Measurements from ENCODE around the gene SYCN.

Gene SYCN

DNA sequence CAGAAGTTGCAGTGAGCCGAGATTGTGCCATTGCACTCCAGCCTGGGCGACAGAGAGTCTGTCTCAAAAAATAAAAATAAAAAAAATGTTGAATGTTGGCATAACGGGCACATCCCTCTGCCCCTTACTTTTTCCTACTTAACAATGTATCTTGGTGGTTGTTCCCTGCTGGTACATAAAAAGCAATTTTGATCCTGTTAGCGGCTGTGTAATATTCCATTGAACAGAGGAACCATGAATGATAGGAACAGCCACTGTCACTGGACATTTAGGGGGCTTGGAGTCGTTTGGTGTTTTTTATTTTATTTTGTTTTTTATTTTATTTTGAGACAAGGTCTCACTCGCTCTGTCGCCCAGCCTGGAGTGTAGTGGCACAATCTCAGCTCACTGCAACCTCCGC is 17.7 kb downstream of the SYCN start:
- peaks cover 7% of the 10 kb centered on the region for H3K27me3 ChIP-seq (ENCODE audit: control insufficient read depth, insufficient read depth, low read length)
- no peaks in the 10 kb centered on the region for H3K36me3 ChIP-seq (ENCODE audit: control insufficient read depth, insufficient read depth, low read length)
- H3K4me1 ChIP-seq (ENCODE audit: control insufficient read depth, insufficient read depth, low read length) = no peaks in the 10 kb centered on the region
- no peak overlapping the region for H3K9ac ChIP-seq (ENCODE audit: low read length)
- H3K9me3 ChIP-seq (ENCODE audit: control insufficient read depth, low read length) = no peaks in the 10 kb centered on the region
- no peak overlapping the region for H3K4me3 ChIP-seq (ENCODE audit: low read length)

DNA sequence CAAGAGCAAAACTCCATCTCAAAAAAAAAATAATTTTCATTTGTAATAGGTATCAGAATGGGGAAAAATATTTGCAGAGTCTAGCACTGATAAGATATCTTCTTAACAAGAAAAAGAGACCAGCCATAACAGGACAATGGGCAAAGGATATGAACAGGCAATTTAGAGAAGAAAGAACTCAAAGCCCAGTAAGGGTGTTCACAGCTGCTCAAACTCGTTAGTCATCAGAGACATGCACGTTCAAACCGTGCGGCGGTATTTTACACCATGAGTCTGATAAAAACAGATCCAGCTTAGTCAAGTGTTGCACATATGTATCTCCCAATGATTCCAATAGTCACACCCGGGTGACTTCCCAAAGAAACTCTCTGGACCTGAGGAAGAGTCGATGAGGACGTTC is 21.0 kb downstream of the SYCN start:
- Histone ChIP-seq H3K4me1 (ENCODE audit: control insufficient read depth, insufficient read depth, low read length) (no peaks in the 10 kb centered on the region), H3K27me3 (ENCODE audit: control insufficient read depth, insufficient read depth, low read length) (peaks cover 7% of the 10 kb centered on the region), H3K9ac (ENCODE audit: low read length) (no peak overlapping the region), H3K36me3 (ENCODE audit: control insufficient read depth, insufficient read depth, low read length) (no peaks in the 10 kb centered on the region), H3K9me3 (ENCODE audit: control insufficient read depth, low read length) (no peaks in the 10 kb centered on the region), H3K4me3 (ENCODE audit: low read length) (no peak overlapping the region)

DNA sequence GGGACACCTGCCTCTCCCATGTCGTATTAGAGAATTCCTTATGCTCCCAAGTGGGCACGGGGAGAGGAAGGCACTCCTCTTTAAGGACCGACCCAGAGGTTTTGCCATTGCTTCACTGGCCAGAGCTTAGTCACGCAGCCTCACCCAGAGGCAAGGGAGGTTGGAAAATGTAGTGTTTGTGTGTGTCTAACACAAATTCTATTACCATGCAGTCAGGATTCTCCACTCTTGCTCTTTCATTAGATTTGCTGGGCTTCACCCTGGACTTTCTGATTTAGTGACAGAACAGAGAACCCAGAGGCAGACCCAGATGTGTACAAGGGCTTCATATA is 21.9 kb downstream of the SYCN start:
- H3K36me3 ChIP-seq (ENCODE audit: control insufficient read depth, insufficient read depth, low read length) = no peaks in the 10 kb centered on the region
- H3K9ac ChIP-seq (ENCODE audit: low read length) = no peak overlapping the region
- H3K9me3 ChIP-seq (ENCODE audit: control insufficient read depth, low read length) = no peaks in the 10 kb centered on the region
- H3K4me1 ChIP-seq (ENCODE audit: control insufficient read depth, insufficient read depth, low read length) = no peaks in the 10 kb centered on the region
- no peaks in the 10 kb centered on the region for H3K27me3 ChIP-seq (ENCODE audit: control insufficient read depth, insufficient read depth, low read length)
- no peak overlapping the region for H3K4me3 ChIP-seq (ENCODE audit: low read length)

DNA sequence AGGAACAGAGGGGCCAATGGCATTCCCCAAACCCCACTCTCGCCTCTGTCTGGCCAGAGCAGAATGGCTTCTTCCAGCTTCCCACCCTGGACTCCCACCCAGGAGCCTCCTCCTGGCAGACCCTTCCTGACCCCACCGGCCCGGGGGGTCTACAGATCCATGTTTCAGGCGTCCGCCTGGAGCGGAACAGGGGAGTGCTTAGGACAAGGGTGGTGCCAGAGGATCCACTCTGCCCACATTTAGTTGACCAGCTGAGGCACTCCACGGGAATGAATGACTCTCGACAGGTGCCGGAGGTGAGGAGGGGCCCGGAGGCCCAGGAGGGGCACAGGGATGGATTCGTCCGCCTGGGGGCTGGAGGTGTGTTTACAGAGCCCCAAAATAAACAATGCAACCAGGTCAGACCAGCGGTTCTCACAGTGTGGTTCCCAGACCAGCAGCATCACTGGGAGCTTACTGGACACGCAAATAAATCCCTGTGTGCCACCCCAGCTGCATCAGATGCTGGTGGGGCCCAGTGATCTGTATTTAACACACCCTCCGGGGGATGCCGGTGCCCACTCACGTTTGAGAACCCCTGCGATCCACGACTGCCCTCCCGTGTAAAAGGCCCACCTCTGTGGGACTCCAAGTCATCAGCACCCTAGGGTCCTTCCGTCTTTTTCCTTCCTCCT is 22.4 kb downstream of the SYCN start:
- Histone ChIP-seq H3K4me3 (ENCODE audit: low read length) (no peak overlapping the region), H3K9me3 (ENCODE audit: control insufficient read depth, low read length) (no peaks in the 10 kb centered on the region), H3K4me1 (ENCODE audit: control insufficient read depth, insufficient read depth, low read length) (no peaks in the 10 kb centered on the region), H3K36me3 (ENCODE audit: control insufficient read depth, insufficient read depth, low read length) (no peaks in the 10 kb centered on the region), H3K9ac (ENCODE audit: low read length) (no peak overlapping the region), H3K27me3 (ENCODE audit: control insufficient read depth, insufficient read depth, low read length) (no peaks in the 10 kb centered on the region)

DNA sequence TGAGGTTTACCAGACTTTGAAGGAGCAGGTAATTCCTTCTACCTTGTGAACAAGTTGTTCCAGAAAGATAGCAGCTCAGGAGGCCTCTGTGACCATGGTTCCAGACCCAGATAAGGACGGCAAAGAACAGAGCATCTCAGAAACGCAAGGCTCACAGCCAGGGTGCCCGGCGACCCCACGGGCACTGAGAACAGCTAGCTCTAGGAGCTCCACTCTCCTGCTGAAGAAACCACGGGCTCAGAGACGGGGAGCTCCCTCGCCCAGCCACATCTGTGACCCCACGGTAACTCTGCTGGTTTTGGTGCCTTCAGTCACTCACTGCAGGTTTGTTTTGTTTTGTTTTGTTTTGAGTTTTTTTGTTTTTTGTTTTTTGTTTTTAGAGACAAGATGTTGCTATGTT is 23.3 kb downstream of the SYCN start:
- H3K4me1 ChIP-seq (ENCODE audit: control insufficient read depth, insufficient read depth, low read length) = no peaks in the 10 kb centered on the region
- no peaks in the 10 kb centered on the region for H3K27me3 ChIP-seq (ENCODE audit: control insufficient read depth, insufficient read depth, low read length)
- no peak overlapping the region for H3K4me3 ChIP-seq (ENCODE audit: low read length)
- no peaks in the 10 kb centered on the region for H3K36me3 ChIP-seq (ENCODE audit: control insufficient read depth, insufficient read depth, low read length)
- no peaks in the 10 kb centered on the region for H3K9me3 ChIP-seq (ENCODE audit: control insufficient read depth, low read length)
- H3K9ac ChIP-seq (ENCODE audit: low read length) = no peak overlapping the region

DNA sequence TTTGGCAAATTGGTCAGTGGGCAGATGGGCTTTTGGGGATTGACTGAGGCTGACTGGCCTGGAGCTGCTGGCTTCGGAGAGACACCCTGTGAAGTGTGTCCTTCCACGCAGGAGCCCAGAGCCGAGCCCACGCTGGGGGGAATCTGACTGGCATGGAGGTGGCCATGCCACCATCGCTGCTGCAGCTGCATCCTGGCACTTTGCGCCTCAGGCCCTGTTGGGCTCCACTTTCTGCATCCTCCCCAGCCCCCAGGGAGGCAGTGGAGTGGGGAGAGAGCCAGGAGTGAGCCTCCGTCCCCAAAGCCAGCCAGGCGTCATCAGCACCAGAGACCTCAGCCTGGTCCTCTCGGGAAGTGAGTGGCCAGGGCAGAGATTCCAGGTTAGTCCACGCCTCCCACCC is 24.3 kb downstream of the SYCN start:
- Histone ChIP-seq H3K9ac (ENCODE audit: low read length) (no peak overlapping the region), H3K4me1 (ENCODE audit: control insufficient read depth, insufficient read depth, low read length) (no peaks in the 10 kb centered on the region), H3K36me3 (ENCODE audit: control insufficient read depth, insufficient read depth, low read length) (no peaks in the 10 kb centered on the region), H3K9me3 (ENCODE audit: control insufficient read depth, low read length) (no peaks in the 10 kb centered on the region), H3K27me3 (ENCODE audit: control insufficient read depth, insufficient read depth, low read length) (no peaks in the 10 kb centered on the region), H3K4me3 (ENCODE audit: low read length) (no peak overlapping the region)

DNA sequence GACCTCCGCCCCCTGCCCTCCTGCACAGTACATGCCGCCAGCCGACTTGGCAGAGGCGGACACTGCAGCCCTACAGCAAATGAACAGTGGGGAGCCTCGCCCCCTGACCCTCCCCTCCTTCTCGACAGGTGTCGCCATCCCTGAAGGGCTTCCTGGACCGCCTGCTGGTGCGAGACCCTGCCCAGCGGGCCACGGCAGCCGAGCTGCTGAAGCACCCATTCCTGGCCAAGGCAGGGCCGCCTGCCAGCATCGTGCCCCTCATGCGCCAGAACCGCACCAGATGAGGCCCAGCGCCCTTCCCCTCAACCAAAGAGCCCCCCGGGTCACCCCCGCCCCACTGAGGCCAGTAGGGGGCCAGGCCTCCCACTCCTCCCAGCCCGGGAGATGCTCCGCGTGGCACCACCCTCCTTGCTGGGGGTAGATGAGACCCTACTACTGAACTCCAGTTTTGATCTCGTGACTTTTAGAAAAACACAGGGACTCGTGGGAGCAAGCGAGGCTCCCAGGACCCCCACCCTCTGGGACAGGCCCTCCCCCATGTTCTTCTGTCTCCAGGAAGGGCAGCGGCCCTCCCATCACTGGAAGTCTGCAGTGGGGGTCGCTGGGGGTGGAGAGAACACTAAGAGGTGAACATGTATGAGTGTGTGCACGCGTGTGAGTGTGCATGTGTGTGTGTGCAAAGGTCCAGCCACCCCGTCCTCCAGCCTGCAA is 25.6 kb downstream of the SYCN start:
- no peak overlapping the region for H3K4me3 ChIP-seq (ENCODE audit: low read length)
- no peaks in the 10 kb centered on the region for H3K4me1 ChIP-seq (ENCODE audit: control insufficient read depth, insufficient read depth, low read length)
- H3K9me3 ChIP-seq (ENCODE audit: control insufficient read depth, low read length) = no peaks in the 10 kb centered on the region
- H3K36me3 ChIP-seq (ENCODE audit: control insufficient read depth, insufficient read depth, low read length) = no peaks in the 10 kb centered on the region
- H3K9ac ChIP-seq (ENCODE audit: low read length) = no peak overlapping the region
- no peaks in the 10 kb centered on the region for H3K27me3 ChIP-seq (ENCODE audit: control insufficient read depth, insufficient read depth, low read length)

DNA sequence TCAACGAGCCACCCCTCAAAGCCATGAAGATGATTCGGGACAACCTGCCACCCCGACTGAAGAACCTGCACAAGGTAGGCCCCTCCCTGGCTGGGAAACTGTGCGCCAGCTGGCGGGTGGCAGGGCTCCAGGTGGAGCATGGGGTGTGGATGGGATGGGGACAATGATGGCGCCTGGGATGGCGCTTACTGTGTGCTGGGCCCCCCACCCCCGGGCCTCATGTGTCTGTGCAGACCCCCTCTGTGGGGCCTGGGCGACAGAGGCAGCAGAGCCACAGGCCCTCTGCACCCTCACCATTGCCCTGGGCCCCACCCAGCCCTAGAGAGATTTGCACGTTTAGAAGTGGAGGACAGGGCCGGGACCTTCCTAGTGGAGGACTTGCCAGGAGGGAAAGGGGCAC is 26.3 kb downstream of the SYCN start:
- H3K4me1 ChIP-seq (ENCODE audit: control insufficient read depth, insufficient read depth, low read length) = no peaks in the 10 kb centered on the region
- no peaks in the 10 kb centered on the region for H3K36me3 ChIP-seq (ENCODE audit: control insufficient read depth, insufficient read depth, low read length)
- no peak overlapping the region for H3K4me3 ChIP-seq (ENCODE audit: low read length)
- H3K9me3 ChIP-seq (ENCODE audit: control insufficient read depth, low read length) = no peaks in the 10 kb centered on the region
- H3K27me3 ChIP-seq (ENCODE audit: control insufficient read depth, insufficient read depth, low read length) = no peaks in the 10 kb centered on the region
- no peak overlapping the region for H3K9ac ChIP-seq (ENCODE audit: low read length)

DNA sequence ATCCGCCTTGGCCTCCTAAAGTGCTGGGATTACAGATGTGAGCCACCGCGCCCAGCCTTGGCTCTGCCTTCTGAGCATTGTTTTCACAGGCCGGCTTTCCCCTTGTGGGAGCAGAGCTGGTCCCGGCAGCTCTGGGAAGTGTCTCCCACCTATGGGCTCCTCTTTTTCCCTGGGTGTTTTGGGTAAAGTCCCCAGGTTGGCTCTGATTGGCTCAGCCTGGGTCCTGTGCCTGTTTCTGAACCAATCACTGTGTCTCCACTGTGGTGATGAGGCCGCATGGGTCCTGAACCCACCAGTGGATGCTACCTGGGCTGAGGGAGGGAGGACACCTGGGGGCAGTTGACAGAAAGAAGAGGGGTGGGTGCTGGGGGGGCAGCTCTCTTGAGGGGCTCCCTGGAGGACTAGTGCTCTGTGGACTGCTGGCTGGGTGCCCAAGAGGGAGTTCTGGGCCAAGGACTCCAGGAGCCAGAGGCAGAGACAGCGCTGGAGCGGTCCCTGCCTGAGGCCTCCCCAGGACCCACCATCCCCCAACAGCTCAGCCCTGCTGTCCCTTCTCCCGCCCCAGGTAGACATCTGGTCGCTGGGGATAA is 26.9 kb downstream of the SYCN start:
- H3K36me3 ChIP-seq (ENCODE audit: control insufficient read depth, insufficient read depth, low read length) = no peaks in the 10 kb centered on the region

DNA sequence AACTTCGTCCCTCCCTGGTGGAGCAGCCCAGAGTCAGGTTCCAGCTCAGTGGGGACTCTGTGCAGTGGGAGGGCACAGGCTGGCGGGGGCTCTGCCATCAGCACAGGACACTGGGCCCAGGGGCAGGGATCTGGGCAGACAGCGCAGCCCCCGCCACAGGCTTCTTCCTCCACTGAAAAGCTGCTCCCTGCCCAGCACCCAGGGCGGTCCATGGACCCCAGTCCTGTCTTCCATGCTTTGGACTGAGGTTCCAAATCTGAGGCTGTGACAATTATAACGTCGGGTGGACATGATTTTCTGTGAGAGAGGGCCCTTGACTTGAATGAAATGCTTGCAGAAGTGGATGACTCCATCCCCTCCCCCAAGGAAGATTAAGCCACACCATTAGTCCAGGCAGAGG is 28.5 kb downstream of the SYCN start:
- no peak overlapping the region for H3K9ac ChIP-seq (ENCODE audit: low read length)
- no peak overlapping the region for H3K4me3 ChIP-seq (ENCODE audit: low read length)
- no peaks in the 10 kb centered on the region for H3K36me3 ChIP-seq (ENCODE audit: control insufficient read depth, insufficient read depth, low read length)
- no peaks in the 10 kb centered on the region for H3K9me3 ChIP-seq (ENCODE audit: control insufficient read depth, low read length)
- peaks cover 1% of the 10 kb centered on the region for H3K4me1 ChIP-seq (ENCODE audit: control insufficient read depth, insufficient read depth, low read length)
- no peaks in the 10 kb centered on the region for H3K27me3 ChIP-seq (ENCODE audit: control insufficient read depth, insufficient read depth, low read length)

More for the DNA sequence above, 26.9 kb downstream of the SYCN start:
- no peaks in the 10 kb centered on the region for H3K4me1 ChIP-seq (ENCODE audit: control insufficient read depth, insufficient read depth, low read length)
- no peak overlapping the region for H3K4me3 ChIP-seq (ENCODE audit: low read length)
- H3K9ac ChIP-seq (ENCODE audit: low read length) = no peak overlapping the region
- H3K27me3 ChIP-seq (ENCODE audit: control insufficient read depth, insufficient read depth, low read length) = no peaks in the 10 kb centered on the region
- no peaks in the 10 kb centered on the region for H3K9me3 ChIP-seq (ENCODE audit: control insufficient read depth, low read length)

DNA sequence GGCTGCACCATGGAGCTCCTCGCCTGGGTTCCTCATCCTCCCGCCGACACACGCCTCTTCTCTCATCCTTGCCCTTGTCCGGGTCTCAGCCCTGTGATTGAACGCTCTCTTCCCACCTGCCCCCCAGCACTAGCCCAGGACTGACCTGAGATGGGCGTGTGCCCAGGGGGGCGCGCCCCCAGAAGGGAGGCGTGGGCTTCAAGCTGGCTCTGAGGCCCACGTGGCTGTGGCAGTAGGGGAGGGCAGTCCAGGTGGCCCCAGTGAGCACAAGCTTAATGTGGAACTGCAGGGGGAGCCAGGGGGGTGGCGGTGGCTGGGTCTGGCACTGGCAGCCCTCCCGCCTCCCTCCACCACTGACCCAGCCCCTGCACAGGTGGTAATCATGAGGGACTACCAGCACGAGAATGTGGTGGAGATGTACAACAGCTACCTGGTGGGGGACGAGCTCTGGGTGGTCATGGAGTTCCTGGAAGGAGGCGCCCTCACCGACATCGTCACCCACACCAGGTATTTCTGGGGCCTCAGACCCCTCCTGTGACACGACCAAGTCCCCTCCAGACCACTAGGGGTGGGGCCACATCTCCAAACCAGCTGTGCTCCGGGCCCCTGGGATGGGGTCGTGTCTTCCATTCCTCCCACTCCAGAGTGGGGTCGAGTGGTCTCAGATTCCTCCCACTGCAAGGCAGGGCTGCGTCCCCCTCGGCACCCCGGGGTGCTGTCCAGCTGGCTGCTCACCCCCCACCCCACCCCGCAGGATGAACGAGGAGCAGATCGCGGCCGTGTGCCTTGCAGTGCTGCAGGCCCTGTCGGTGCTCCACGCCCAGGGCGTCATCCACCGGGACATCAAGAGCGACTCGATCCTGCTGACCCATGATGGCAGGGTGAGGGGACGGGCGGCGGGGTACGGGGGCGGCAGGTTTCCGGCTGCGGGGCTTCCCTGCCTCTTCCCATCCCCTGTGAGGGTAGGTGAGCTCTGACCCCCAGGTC is 29.2 kb downstream of the SYCN start:
- no peaks in the 10 kb centered on the region for H3K27me3 ChIP-seq (ENCODE audit: control insufficient read depth, insufficient read depth, low read length)
- H3K9me3 ChIP-seq (ENCODE audit: control insufficient read depth, low read length) = no peaks in the 10 kb centered on the region
- no peaks in the 10 kb centered on the region for H3K36me3 ChIP-seq (ENCODE audit: control insufficient read depth, insufficient read depth, low read length)

DNA sequence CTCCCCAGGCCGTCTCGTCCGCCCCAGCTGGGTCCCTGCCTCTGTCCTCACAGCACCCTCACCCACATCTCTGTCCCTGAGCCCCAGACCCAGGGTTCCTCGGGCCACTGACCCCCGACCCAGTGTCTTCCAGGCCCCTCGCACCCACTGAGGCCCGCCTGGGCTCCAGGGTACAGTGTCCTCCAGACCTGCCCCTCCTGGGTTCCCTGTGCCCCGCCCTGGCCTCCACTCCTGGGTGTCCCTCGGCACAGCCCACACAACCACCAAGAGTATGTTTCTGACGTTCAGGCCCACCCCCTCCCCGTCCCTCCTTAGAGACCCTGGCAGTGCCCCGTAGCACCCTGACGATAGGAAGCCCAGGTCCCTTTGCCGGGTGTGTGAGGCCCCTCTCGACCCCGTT is 29.9 kb downstream of the SYCN start:
- Histone ChIP-seq H3K36me3 (ENCODE audit: control insufficient read depth, insufficient read depth, low read length) (no peaks in the 10 kb centered on the region), H3K4me3 (ENCODE audit: low read length) (no peak overlapping the region), H3K9me3 (ENCODE audit: control insufficient read depth, low read length) (no peaks in the 10 kb centered on the region), H3K4me1 (ENCODE audit: control insufficient read depth, insufficient read depth, low read length) (peaks cover 8% of the 10 kb centered on the region), H3K27me3 (ENCODE audit: control insufficient read depth, insufficient read depth, low read length) (no peaks in the 10 kb centered on the region), H3K9ac (ENCODE audit: low read length) (no peak overlapping the region)

More for the DNA sequence above, 29.2 kb downstream of the SYCN start:
- H3K9ac ChIP-seq (ENCODE audit: low read length) = no peak overlapping the region
- no peak overlapping the region for H3K4me3 ChIP-seq (ENCODE audit: low read length)
- peaks cover 7% of the 10 kb centered on the region for H3K4me1 ChIP-seq (ENCODE audit: control insufficient read depth, insufficient read depth, low read length)
